ENCODE measurements around the gene ZFAND6.

GRCh38 chr15:80161468-80162016, 102.1 kb downstream of the ZFAND6 start:
- TF ChIP-seq POLR2AphosphoS5 (IDR thresholded peaks at IDR 0.05; ENCODE audit: borderline replicate concordance, low read depth, low read length) (no peak), EZH2 (IDR thresholded peaks at IDR 0.05) (no peak)

Measured in SK-N-MC (cell line).